Neural cell (in vitro differentiated cells): ENCODE measurements around the gene GTPBP1. TPM values are rescaled to one million over a fixed set of nuclear protein-coding genes. Genes with fewer than 3 reads are reported as not detected.

Experiments used
- H2AFZ ChIP-seq: fragments of 200-600, 300-800 bp; sonication (generic), shearing (Covaris generic); 2 replicates; pipeline ENCODE4 v1.6.0; 2014; ENCODE audit warnings: low read depth, mild to moderate bottlenecking, antibody characterized with exemption, low read length, moderate library complexity
- H3F3A ChIP-seq: fragments of 200-600 bp; shearing (Covaris generic); 2 replicates; pipeline ENCODE4 v1.6.1; 2016; ENCODE audit warnings: mild to moderate bottlenecking, moderate library complexity, mixed read lengths, antibody characterized with exemption, low read length; ENCODE audit not compliant: insufficient read depth, poor library complexity, severe bottlenecking
- H3K27ac ChIP-seq: fragments of 200-600, 300-800 bp; sonication (generic), shearing (Covaris generic); 2 replicates; pipeline ENCODE4 v1.5.1; 2014; ENCODE audit warnings: mild to moderate bottlenecking, low read length, moderate library complexity
- H3K27me3 ChIP-seq: fragments of 300-800, 200-600 bp; sonication (generic), shearing (Covaris generic); 2 replicates; pipeline ENCODE4 v1.6.0; 2014; ENCODE audit warnings: mild to moderate bottlenecking, low read depth, low read length, moderate library complexity; ENCODE audit not compliant: insufficient read depth
- H3K36me3 ChIP-seq: fragments of 300-800, 200-600 bp; sonication (generic), shearing (Covaris generic); 2 replicates; pipeline ENCODE4 v1.5.1; 2014; ENCODE audit warnings: mild to moderate bottlenecking, antibody characterized with exemption, low read length, moderate library complexity; ENCODE audit not compliant: insufficient read depth
- H3K4me2 ChIP-seq: fragments of 300-800, 200-600 bp; sonication (generic), shearing (Covaris generic); 2 replicates; pipeline ENCODE4 v1.6.0; 2014; ENCODE audit warnings: mild to moderate bottlenecking, low read length
- H3K4me3 ChIP-seq: fragments of 300-800, 200-600 bp; sonication (generic), shearing (Covaris generic); 2 replicates; pipeline ENCODE4 v1.5.1; 2014; ENCODE audit warnings: mild to moderate bottlenecking, low read length, moderate library complexity
- H3K79me2 ChIP-seq: fragments of 200-600 bp; shearing (Covaris generic); replicated peaks from 2 replicates; pipeline ENCODE4 v1.6.0; 2014; ENCODE audit warnings: mild to moderate bottlenecking, low read length, moderate library complexity; ENCODE audit not compliant: insufficient read depth
- H3K9ac ChIP-seq: fragments of 300-800, 200-600 bp; sonication (generic), shearing (Covaris generic); 2 replicates; pipeline ENCODE4 v1.6.1; 2016; ENCODE audit warnings: mild to moderate bottlenecking, low read length, mixed read lengths
- H3K9me2 ChIP-seq: fragments of 200-600 bp; shearing (Covaris generic); 2 replicates; pipeline ENCODE4 v1.6.1; 2016; ENCODE audit warnings: mild to moderate bottlenecking, low read length, mixed read lengths; ENCODE audit not compliant: insufficient read depth
- H3K9me3 ChIP-seq: fragments of 200-600, 300-800 bp; sonication (generic), shearing (Covaris generic); 2 replicates; pipeline ENCODE4 v1.6.1; 2016; ENCODE audit warnings: mild to moderate bottlenecking, mixed run types, low read length, moderate library complexity, mixed read lengths
- H4K20me1 ChIP-seq: fragments of 200-600 bp; shearing (Covaris generic); 2 replicates; pipeline ENCODE4 v1.6.1; 2016; ENCODE audit warnings: mild to moderate bottlenecking, mixed run types; ENCODE audit not compliant: insufficient read depth
- EP300 ChIP-seq: fragments of 450-650 bp; conservative IDR thresholded peaks from 2 replicates; pipeline ENCODE4 v1.6.1; 2014; ENCODE audit warnings: antibody characterized with exemption, mild to moderate bottlenecking, moderate library complexity; ENCODE audit not compliant: poor library complexity, severe bottlenecking
- EZH2 ChIP-seq: fragments of 200-600, 300-800 bp; shearing (Covaris generic), sonication (generic); IDR thresholded peaks from 2 replicates; pipeline ENCODE4 v1.6.1; 2014; ENCODE audit warnings: antibody characterized with exemption, low read length, borderline replicate concordance, mild to moderate bottlenecking; ENCODE audit not compliant: insufficient read depth, poor library complexity, severe bottlenecking
- MXI1 ChIP-seq: fragments of 450-650 bp; conservative IDR thresholded peaks from 2 replicates; pipeline ENCODE4 v1.6.1; 2014; ENCODE audit warnings: antibody characterized with exemption, mild to moderate bottlenecking; ENCODE audit not compliant: poor library complexity, severe bottlenecking
- POLR2AphosphoS5 ChIP-seq: IDR thresholded peaks from 2 replicates; pipeline ENCODE4 v1.6.1; 2012
- RAD21 ChIP-seq: fragments of 450-650 bp; conservative IDR thresholded peaks from 2 replicates; pipeline ENCODE4 v1.6.1; 2014; ENCODE audit warnings: antibody characterized with exemption, mild to moderate bottlenecking, moderate library complexity
- SMC3 ChIP-seq: fragments of 450-650 bp; conservative IDR thresholded peaks from 2 replicates; pipeline ENCODE4 v1.6.1; 2014; ENCODE audit warnings: antibody characterized with exemption, mild to moderate bottlenecking, moderate library complexity; ENCODE audit not compliant: poor library complexity
- TAF1 ChIP-seq: IDR thresholded peaks from 2 replicates; pipeline ENCODE4 v1.6.1; 2012; ENCODE audit warnings: low read depth
- polyA plus RNA-seq: library from polyadenylated mRNA; depleted of rRNA; stranded (reverse); fragments of >200 nt; gene quantifications from 2 replicates; pipeline ENCODE4 v1.2.3, GENCODE V29; 2014
- small RNA-seq, 3 experiments: library from RNA; depleted of rRNA; stranded (forward); fragments of <200 nt; gene quantifications; one replicate each; pipeline ENCODE3, GENCODE V24; 2012
- TF ChIP-seq, protein P1 (sequence below): IDR thresholded peaks from 2 replicates; pipeline ENCODE4 v1.6.1; 2012; ENCODE audit warnings: borderline replicate concordance
- TF ChIP-seq, protein P2 (sequence below): fragments of 450-650 bp; IDR thresholded peaks from 2 replicates; pipeline ENCODE4 v1.5.1; 2014; ENCODE audit warnings: antibody characterized with exemption, mild to moderate bottlenecking, moderate library complexity; ENCODE audit not compliant: poor library complexity, severe bottlenecking

GTPBP1 gene
- polyA plus RNA-seq, 1 donor from 2014 or later, result 31.9 TPM

DNA sequence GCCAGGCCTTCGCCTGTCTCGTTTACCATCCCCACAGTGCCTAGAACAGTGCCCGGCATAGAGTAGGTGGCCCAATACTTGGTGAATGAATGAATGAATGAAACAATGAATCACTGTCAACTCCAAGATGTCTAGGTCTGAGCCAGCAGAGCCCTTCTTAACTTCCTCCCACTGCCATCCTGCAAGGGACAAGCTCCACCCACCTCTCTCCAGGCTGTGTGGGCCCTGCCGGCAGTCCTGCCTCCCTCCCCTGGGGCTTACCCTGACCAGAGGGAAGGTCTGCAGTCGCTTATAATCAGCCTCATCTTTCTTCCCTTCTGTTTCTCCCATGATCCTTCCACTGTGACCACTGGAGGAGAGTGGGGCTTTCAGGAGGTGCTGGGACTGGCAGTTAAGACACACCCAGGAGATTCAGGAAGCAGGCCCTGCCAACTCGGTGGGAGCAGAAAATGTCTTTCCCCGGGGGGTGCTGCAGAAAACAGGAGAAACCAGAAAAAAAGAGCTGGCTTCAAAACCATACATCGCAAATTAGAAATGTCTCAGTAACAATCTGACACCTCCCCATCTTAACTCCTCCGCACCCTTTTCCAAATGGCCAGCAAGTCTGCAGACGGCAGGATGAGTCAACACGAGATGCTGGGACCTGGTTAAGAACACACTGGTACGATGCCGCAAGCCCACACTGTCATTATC lies 76.8 kb downstream of the GTPBP1 start:
- H2AFZ ChIP-seq, result no peak overlapping the region
- no peak overlapping the region for H3K27ac ChIP-seq
- H3K36me3 ChIP-seq, result no peaks in the 10 kb centered on the region
- no peaks in the 10 kb centered on the region for H3K27me3 ChIP-seq
- H3K9me2 ChIP-seq, result no peaks in the 10 kb centered on the region
- TF ChIP-seq, protein P1, sequence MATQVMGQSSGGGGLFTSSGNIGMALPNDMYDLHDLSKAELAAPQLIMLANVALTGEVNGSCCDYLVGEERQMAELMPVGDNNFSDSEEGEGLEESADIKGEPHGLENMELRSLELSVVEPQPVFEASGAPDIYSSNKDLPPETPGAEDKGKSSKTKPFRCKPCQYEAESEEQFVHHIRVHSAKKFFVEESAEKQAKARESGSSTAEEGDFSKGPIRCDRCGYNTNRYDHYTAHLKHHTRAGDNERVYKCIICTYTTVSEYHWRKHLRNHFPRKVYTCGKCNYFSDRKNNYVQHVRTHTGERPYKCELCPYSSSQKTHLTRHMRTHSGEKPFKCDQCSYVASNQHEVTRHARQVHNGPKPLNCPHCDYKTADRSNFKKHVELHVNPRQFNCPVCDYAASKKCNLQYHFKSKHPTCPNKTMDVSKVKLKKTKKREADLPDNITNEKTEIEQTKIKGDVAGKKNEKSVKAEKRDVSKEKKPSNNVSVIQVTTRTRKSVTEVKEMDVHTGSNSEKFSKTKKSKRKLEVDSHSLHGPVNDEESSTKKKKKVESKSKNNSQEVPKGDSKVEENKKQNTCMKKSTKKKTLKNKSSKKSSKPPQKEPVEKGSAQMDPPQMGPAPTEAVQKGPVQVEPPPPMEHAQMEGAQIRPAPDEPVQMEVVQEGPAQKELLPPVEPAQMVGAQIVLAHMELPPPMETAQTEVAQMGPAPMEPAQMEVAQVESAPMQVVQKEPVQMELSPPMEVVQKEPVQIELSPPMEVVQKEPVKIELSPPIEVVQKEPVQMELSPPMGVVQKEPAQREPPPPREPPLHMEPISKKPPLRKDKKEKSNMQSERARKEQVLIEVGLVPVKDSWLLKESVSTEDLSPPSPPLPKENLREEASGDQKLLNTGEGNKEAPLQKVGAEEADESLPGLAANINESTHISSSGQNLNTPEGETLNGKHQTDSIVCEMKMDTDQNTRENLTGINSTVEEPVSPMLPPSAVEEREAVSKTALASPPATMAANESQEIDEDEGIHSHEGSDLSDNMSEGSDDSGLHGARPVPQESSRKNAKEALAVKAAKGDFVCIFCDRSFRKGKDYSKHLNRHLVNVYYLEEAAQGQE, result no peak
- no peak for TF ChIP-seq TAF1
- no peak for TF ChIP-seq POLR2AphosphoS5
- no peak for TF ChIP-seq MXI1
- no peak for TF ChIP-seq EZH2
- no peak for TF ChIP-seq RAD21
- TF ChIP-seq SMC3, result no peak
- TF ChIP-seq, protein P2, sequence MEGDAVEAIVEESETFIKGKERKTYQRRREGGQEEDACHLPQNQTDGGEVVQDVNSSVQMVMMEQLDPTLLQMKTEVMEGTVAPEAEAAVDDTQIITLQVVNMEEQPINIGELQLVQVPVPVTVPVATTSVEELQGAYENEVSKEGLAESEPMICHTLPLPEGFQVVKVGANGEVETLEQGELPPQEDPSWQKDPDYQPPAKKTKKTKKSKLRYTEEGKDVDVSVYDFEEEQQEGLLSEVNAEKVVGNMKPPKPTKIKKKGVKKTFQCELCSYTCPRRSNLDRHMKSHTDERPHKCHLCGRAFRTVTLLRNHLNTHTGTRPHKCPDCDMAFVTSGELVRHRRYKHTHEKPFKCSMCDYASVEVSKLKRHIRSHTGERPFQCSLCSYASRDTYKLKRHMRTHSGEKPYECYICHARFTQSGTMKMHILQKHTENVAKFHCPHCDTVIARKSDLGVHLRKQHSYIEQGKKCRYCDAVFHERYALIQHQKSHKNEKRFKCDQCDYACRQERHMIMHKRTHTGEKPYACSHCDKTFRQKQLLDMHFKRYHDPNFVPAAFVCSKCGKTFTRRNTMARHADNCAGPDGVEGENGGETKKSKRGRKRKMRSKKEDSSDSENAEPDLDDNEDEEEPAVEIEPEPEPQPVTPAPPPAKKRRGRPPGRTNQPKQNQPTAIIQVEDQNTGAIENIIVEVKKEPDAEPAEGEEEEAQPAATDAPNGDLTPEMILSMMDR, result no peak
- TF ChIP-seq EP300, result no peak
- no peaks in the 10 kb centered on the region for H3K9me3 ChIP-seq
- H3K79me2 ChIP-seq, result no peaks in the 10 kb centered on the region
- no peaks in the 10 kb centered on the region for H4K20me1 ChIP-seq
- H3K4me2 ChIP-seq, result no peak overlapping the region
- H3K4me3 ChIP-seq, result no peak overlapping the region
- no peaks in the 10 kb centered on the region for H3F3A ChIP-seq
- H3K9ac ChIP-seq, result no peak overlapping the region

Small RNA genes within 50 kb of the gene (small RNA-seq; reads per million reads assigned to genes)
- 0 to 0.32 (median 0) reads per million in 3 experiments for gene AL021707.8

Other genes starting within 250 kb of the GTPBP1 start
- not detected in 2 replicates for gene KDELR3, start 237.8 kb upstream of the GTPBP1 start, polyA plus RNA-seq
- 996 and 1,226 TPM in 2 replicates for gene DDX17, start 199.6 kb upstream of the GTPBP1 start, polyA plus RNA-seq
- 0.14 TPM in 1 of 2 replicates, not detected in the other for gene DMC1, start 135.8 kb upstream of the GTPBP1 start, polyA plus RNA-seq
- 14.0 and 16.9 TPM in 2 replicates for gene FAM227A, start 49.6 kb upstream of the GTPBP1 start, polyA plus RNA-seq
- 38.3 and 51.4 TPM in 2 replicates for gene CBY1, start 49.3 kb upstream of the GTPBP1 start, polyA plus RNA-seq
- gene TOMM22, start 24.0 kb upstream of the GTPBP1 start, polyA plus RNA-seq, result 79.1 and 112 TPM in 2 replicates
- 63.5 and 71.3 TPM in 2 replicates for gene JOSD1, start 5.0 kb upstream of the GTPBP1 start, polyA plus RNA-seq
- gene SUN2, start 50.1 kb downstream of the GTPBP1 start, polyA plus RNA-seq, result 156 and 172 TPM in 2 replicates
- gene DNAL4, start 88.2 kb downstream of the GTPBP1 start, polyA plus RNA-seq, result 94.4 and 95.0 TPM in 2 replicates
- 17.0 and 19.3 TPM in 2 replicates for gene NPTXR, start 138.1 kb downstream of the GTPBP1 start, polyA plus RNA-seq
- gene CBX6, start 166.3 kb downstream of the GTPBP1 start, polyA plus RNA-seq, result 13.0 and 16.3 TPM in 2 replicates